ENCODE results near the gene CPPED1. TPM values are rescaled to one million over a fixed set of nuclear protein-coding genes. Genes with fewer than 3 reads are reported as not detected.
"Not testable (repeated sequence)": the region's sequence is repeated elsewhere in the genome, so short reads cannot be mapped to it uniquely, and the experiment has no call there.

CPPED1 gene
- total and polyA plus RNA-seq, 9 donors = 4.3 to 9.1 (median 6.8) TPM

DNA sequence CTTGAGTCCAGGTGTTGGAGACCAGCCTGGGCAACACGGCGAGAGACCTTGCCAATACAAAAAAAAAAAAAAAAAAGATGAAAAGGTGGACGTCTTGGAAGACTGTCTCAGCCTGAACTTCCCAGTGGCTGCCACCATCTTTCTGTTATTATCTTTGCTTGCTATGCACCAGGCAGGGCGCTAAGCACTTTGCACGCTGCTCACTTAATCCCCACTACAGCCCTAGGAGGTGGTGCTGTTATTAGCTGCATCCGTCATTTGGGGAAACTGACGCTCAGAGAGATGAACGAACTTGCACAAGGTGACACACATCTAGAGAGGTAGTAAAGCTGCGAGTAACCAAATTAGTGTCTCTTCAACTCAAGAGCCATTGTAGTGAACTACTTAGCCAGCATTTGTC, 708 bp upstream of the CPPED1 start:
- H3K27me3 ChIP-seq (ENCODE audit: control insufficient read depth, insufficient read depth, low read length) = no peaks in the 10 kb centered on the region
- DNase-seq = no peak
- H3K27ac ChIP-seq (ENCODE audit: low read length) = no peak overlapping the region
- no peaks in the 10 kb centered on the region for H3K9me3 ChIP-seq (replicated peaks; ENCODE audit: control insufficient read depth, low read depth, low read length)
- no peaks in the 10 kb centered on the region for H3K36me3 ChIP-seq (ENCODE audit: control insufficient read depth, insufficient read depth, low read length)
- WGBS (ENCODE audit: insufficient coverage) = 95% methylated on average over 4 of the region's 9 CpGs
- H3K4me3 ChIP-seq (ENCODE audit: low read length) = peak overlapping the region; percentile 71
- peaks cover 3% of the 10 kb centered on the region for H3K4me1 ChIP-seq (ENCODE audit: control insufficient read depth, insufficient read depth, low read length)

DNA sequence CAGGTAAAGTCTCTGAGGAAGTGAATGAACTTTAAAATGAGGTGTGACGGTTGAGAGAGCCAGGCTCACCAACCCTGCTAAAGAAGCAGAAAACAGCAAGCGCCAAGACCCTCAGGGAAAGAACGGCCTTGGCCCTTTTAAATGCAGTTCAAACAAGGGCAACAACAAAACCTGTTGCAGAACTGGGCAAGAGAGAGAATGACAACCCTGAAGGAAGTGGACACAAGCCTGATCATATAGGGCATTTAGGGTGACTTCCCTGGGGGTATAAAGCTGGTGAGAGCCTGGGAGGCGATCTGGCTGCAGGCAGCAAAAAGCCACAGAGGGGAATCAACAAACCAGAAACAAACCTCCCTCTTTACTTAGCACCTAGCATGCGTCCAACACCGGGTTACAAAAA, 1.0 kb downstream of the CPPED1 start:
- H3K4me1 ChIP-seq (ENCODE audit: control insufficient read depth, insufficient read depth, low read length) = peaks cover 3% of the 10 kb centered on the region
- H3K27me3 ChIP-seq (ENCODE audit: control insufficient read depth, insufficient read depth, low read length) = no peaks in the 10 kb centered on the region
- H3K36me3 ChIP-seq (ENCODE audit: control insufficient read depth, insufficient read depth, low read length) = no peaks in the 10 kb centered on the region
- WGBS (ENCODE audit: insufficient coverage) = 84% methylated on average over 5 of the region's 6 CpGs
- no peak overlapping the region for H3K4me3 ChIP-seq (ENCODE audit: low read length)
- DNase-seq = no peak
- no peak overlapping the region for H3K27ac ChIP-seq (ENCODE audit: low read length)
- no peaks in the 10 kb centered on the region for H3K9me3 ChIP-seq (replicated peaks; ENCODE audit: control insufficient read depth, low read depth, low read length)

DNA sequence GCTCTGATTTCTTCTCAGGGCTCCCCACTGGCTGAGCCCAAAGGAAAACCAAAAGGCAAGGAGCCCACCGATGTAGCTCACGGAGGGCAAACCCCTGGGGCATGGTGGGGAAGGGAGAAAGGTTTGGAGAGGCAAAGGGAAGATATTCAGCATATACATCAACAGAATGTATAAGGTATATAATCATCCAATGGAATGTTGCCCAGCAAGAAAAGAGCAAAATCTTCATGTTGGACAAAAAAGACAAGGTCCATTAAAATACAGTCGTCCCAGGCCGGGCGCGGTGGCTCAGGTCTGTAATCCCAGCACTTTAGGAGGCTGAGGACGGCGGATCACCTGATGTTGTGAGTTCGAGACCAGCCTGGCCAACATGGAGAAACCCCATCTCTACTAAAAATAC, 1.6 kb downstream of the CPPED1 start:
- H3K4me1 ChIP-seq (ENCODE audit: control insufficient read depth, insufficient read depth, low read length) = peaks cover 3% of the 10 kb centered on the region
- DNase-seq = no peak
- WGBS (ENCODE audit: insufficient coverage) = 89% methylated on average over 7 of the region's 9 CpGs
- no peak overlapping the region for H3K4me3 ChIP-seq (ENCODE audit: low read length)
- H3K27me3 ChIP-seq (ENCODE audit: control insufficient read depth, insufficient read depth, low read length) = no peaks in the 10 kb centered on the region
- H3K27ac ChIP-seq (ENCODE audit: low read length) = no peak overlapping the region
- no peaks in the 10 kb centered on the region for H3K9me3 ChIP-seq (replicated peaks; ENCODE audit: control insufficient read depth, low read depth, low read length)
- H3K36me3 ChIP-seq (ENCODE audit: control insufficient read depth, insufficient read depth, low read length) = no peaks in the 10 kb centered on the region

DNA sequence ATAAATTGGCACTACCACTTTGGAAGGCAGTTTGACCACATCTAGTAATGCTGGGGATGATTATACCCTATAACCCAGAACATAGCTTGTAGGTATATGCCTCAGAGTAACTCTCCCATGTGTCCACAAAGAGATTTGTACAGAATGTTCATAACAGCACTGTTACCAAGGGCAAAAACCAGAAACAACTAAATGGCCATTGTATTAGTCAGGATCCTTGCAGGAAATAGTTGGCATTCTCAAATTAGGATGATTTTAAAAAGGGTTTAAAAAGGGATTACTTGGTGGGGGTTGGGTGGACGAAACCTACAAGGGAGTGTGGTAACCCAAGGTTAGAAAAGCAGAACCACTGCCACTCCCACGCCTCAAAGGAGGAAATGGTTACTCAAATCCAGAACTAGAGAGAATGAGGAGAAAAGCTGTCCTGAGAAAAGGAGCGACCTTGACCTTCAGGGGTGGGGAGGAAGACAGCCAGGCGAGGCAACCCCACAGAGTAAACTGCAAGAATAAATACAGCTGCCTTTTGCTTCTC, 2.1 kb downstream of the CPPED1 start:
- Histone ChIP-seq H3K4me3 (ENCODE audit: low read length) (no peak overlapping the region), H3K4me1 (ENCODE audit: control insufficient read depth, insufficient read depth, low read length) (peaks cover 3% of the 10 kb centered on the region), H3K36me3 (ENCODE audit: control insufficient read depth, insufficient read depth, low read length) (no peaks in the 10 kb centered on the region), H3K27me3 (ENCODE audit: control insufficient read depth, insufficient read depth, low read length) (no peaks in the 10 kb centered on the region), H3K9me3 (replicated peaks; ENCODE audit: control insufficient read depth, low read depth, low read length) (no peaks in the 10 kb centered on the region), H3K27ac (ENCODE audit: low read length) (no peak overlapping the region)
- no CpG with 5 or more reads among the region's 4 CpGs for WGBS (ENCODE audit: insufficient coverage)
- DNase-seq = peak; percentile 37

DNA sequence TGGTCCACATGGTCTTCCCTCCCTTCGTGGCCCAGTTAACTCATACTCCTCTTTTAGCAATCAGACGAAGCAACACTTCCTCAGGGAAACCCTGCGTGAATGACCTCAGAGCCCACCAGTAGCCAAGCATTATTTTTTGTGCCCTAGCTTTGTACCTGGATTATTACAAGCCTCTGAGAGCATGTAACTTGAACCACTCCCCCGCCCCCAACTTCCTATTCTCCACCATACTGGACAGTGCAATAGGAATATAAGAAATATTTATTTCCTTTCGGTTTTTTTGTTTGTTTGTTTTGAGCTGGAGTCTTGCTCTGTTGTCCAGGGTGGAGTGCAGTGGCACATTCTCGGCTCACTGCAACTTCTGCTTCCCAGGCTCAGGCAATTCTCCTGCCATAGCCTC, 2.9 kb downstream of the CPPED1 start:
- Histone ChIP-seq H3K36me3 (ENCODE audit: control insufficient read depth, insufficient read depth, low read length) (no peaks in the 10 kb centered on the region), H3K9me3 (replicated peaks; ENCODE audit: control insufficient read depth, low read depth, low read length) (no peaks in the 10 kb centered on the region), H3K27me3 (ENCODE audit: control insufficient read depth, insufficient read depth, low read length) (no peaks in the 10 kb centered on the region), H3K4me3 (ENCODE audit: low read length) (no peak overlapping the region), H3K27ac (ENCODE audit: low read length) (no peak overlapping the region), H3K4me1 (ENCODE audit: control insufficient read depth, insufficient read depth, low read length) (peaks cover 3% of the 10 kb centered on the region)
- no peak for DNase-seq
- 36% methylated on average over 3 of the region's 6 CpGs for WGBS (ENCODE audit: insufficient coverage)

DNA sequence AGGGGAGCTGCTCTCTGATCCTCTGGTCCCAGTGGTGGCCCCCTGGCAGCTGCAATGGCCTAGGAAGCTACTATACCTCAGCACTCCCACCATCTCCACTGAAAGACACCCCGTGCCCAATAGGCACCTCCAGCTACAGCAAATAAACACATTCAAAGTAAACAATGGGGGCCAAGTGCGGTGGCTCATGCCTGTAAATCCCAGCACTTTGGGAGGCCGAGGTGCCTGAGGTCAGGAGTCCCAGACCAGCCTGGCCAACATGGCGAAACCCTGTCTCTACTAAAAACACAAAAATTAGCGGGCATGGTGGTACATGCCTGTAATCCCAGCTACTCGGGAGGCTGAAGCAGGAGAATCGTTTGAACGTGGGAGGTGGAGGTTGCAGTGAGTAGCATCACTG, 3.7 kb downstream of the CPPED1 start:
- WGBS (ENCODE audit: insufficient coverage) = 79% methylated on average over 7 of the region's 8 CpGs
- not testable (repeated sequence) for DNase-seq; H3K4me3 ChIP-seq (ENCODE audit: low read length); H3K4me1 ChIP-seq (ENCODE audit: control insufficient read depth, insufficient read depth, low read length); H3K27ac ChIP-seq (ENCODE audit: low read length); H3K9me3 ChIP-seq (replicated peaks; ENCODE audit: control insufficient read depth, low read depth, low read length); H3K27me3 ChIP-seq (ENCODE audit: control insufficient read depth, insufficient read depth, low read length); H3K36me3 ChIP-seq (ENCODE audit: control insufficient read depth, insufficient read depth, low read length)

DNA sequence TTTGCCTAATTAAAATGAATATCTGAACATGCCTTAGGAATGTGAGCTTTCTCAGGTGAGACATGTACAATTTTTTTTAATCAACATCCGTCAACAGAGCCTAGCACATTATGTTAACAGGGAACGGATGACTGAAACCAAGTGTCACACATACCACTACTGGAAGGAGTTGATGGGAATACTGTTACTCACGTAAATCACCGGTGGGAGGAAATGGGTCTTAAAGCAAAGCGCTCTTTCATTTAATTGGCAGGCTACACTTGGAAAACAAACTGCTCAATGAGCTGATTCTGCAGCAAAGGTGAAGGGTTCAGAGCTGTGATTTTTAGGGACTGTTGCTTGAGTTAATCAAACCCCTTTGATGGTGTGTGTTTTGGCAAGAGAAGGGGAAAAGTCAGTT, 4.8 kb downstream of the CPPED1 start:
- H3K36me3 ChIP-seq (ENCODE audit: control insufficient read depth, insufficient read depth, low read length) = no peaks in the 10 kb centered on the region
- no peaks in the 10 kb centered on the region for H3K27me3 ChIP-seq (ENCODE audit: control insufficient read depth, insufficient read depth, low read length)
- no peak overlapping the region for H3K4me3 ChIP-seq (ENCODE audit: low read length)
- DNase-seq = peak; percentile 50
- WGBS (ENCODE audit: insufficient coverage) = 15% methylated on average over 3 of the region's 5 CpGs
- peaks cover 10% of the 10 kb centered on the region for H3K4me1 ChIP-seq (ENCODE audit: control insufficient read depth, insufficient read depth, low read length)
- no peak overlapping the region for H3K27ac ChIP-seq (ENCODE audit: low read length)
- H3K9me3 ChIP-seq (replicated peaks; ENCODE audit: control insufficient read depth, low read depth, low read length) = no peaks in the 10 kb centered on the region

DNA sequence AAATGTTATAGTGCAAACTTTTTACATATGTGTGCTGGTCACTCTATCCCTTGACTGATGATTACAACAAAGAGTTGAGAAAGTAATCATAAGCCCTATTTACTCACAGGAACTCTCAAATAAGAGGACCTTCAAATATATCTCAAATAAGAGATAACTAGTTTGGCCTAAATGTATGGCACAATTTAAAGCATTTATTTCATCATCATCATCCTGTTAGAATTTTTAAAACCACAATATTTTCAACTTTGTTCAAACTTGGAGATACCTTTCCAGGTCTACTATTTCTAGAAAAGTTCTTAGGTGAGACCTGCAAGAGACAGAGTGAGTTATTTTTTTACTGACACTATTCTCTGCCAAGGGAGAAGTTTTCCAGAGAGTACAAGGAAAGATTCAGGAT, 5.5 kb downstream of the CPPED1 start:
- H3K9me3 ChIP-seq (replicated peaks; ENCODE audit: control insufficient read depth, low read depth, low read length) = no peaks in the 10 kb centered on the region
- H3K4me1 ChIP-seq (ENCODE audit: control insufficient read depth, insufficient read depth, low read length) = peaks cover 10% of the 10 kb centered on the region
- H3K4me3 ChIP-seq (ENCODE audit: low read length) = no peak overlapping the region
- H3K27me3 ChIP-seq (ENCODE audit: control insufficient read depth, insufficient read depth, low read length) = no peaks in the 10 kb centered on the region
- no peak for DNase-seq
- no peaks in the 10 kb centered on the region for H3K36me3 ChIP-seq (ENCODE audit: control insufficient read depth, insufficient read depth, low read length)
- no peak overlapping the region for H3K27ac ChIP-seq (ENCODE audit: low read length)

DNA sequence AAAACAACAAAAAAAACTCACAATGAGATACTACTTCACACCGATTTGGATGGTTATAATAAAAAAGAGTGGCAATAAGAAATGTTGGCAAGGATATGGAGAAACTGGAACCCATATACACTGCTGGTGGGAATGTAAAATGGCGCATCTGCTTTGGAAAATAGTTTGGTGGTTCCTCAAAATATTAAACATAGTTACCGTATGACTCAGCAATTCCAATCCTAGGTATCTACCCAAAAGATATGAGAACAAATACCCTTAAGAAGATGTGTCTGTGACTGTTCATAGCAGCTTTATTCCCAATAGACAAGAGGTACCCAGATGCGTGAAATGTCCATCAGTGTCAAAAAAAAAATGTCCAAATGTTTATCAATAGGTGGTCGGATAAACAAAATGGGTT, 7.2 kb downstream of the CPPED1 start:
- DNase-seq = no peak
- peaks cover 7% of the 10 kb centered on the region for H3K4me1 ChIP-seq (ENCODE audit: control insufficient read depth, insufficient read depth, low read length)
- H3K9me3 ChIP-seq (replicated peaks; ENCODE audit: control insufficient read depth, low read depth, low read length) = no peaks in the 10 kb centered on the region
- no peak overlapping the region for H3K27ac ChIP-seq (ENCODE audit: low read length)
- WGBS (ENCODE audit: insufficient coverage) = no CpG with 5 or more reads among the region's 5 CpGs
- no peak overlapping the region for H3K4me3 ChIP-seq (ENCODE audit: low read length)
- no peaks in the 10 kb centered on the region for H3K27me3 ChIP-seq (ENCODE audit: control insufficient read depth, insufficient read depth, low read length)
- H3K36me3 ChIP-seq (ENCODE audit: control insufficient read depth, insufficient read depth, low read length) = no peaks in the 10 kb centered on the region

DNA sequence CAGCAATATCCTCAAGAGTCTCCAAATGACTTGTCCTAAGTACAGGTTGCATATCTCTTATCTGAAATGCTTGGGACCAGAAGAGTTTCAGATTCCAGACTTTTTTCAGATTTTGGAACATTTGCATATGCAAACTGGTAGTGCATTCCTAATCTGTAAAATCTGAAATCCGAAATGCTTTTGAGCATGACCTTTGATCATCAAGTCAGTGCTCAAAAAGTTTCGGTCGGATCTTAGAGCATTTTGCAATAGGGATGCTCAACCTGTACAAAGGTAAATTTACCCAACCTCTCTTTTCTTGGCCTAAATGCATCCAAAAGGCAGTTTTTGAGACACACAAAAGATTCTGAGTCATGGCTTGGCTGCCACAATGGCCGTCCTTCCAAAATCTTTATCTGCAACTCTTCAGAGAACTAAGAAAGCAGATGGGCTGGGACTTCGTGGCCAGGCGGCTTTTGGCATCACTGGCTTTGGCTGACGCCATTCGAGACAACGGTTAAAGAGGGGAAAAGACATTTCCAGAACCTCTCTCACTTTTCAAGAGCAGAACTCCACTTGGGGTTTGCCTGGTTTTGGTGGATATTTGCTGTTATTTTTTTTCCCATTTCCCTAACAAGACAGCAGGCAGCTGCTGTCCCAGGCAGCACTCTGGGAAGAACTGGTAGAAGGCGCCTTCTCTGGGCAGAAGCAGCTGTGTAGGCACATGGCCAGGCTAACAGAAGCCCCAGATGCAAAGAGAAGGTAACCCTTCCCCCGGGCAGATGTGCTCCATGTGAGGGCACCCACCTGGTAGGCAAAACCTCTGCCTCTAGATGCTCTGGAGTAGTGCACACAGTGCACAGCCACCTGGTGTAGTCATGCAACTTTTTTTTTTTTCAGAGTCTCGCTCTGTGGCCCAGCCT, 8.9 kb downstream of the CPPED1 start:
- H3K27me3 ChIP-seq (ENCODE audit: control insufficient read depth, insufficient read depth, low read length) = no peaks in the 10 kb centered on the region
- no peaks in the 10 kb centered on the region for H3K36me3 ChIP-seq (ENCODE audit: control insufficient read depth, insufficient read depth, low read length)
- no peak overlapping the region for H3K4me3 ChIP-seq (ENCODE audit: low read length)
- WGBS (ENCODE audit: insufficient coverage) = 65% methylated on average over 9 of the region's 12 CpGs
- no peaks in the 10 kb centered on the region for H3K9me3 ChIP-seq (replicated peaks; ENCODE audit: control insufficient read depth, low read depth, low read length)
- H3K4me1 ChIP-seq (ENCODE audit: control insufficient read depth, insufficient read depth, low read length) = peaks cover 7% of the 10 kb centered on the region
- peak; percentile 74 for DNase-seq
- no peak overlapping the region for H3K27ac ChIP-seq (ENCODE audit: low read length)
